HG02623 (cell line): ENCODE results near the gene DENND1A.
A peak's percentile ranks its signal among the peaks of the same experiment; 100 is the strongest.

Experiments used
- ATAC-seq: cut with Tn5 transposase; IDR thresholded peaks from one replicate; pipeline ENCODE4 v1.9.1; 2021; ENCODE audit warnings: moderate library complexity; ENCODE audit not compliant: unreplicated experiment

Gene DENND1A

DNA sequence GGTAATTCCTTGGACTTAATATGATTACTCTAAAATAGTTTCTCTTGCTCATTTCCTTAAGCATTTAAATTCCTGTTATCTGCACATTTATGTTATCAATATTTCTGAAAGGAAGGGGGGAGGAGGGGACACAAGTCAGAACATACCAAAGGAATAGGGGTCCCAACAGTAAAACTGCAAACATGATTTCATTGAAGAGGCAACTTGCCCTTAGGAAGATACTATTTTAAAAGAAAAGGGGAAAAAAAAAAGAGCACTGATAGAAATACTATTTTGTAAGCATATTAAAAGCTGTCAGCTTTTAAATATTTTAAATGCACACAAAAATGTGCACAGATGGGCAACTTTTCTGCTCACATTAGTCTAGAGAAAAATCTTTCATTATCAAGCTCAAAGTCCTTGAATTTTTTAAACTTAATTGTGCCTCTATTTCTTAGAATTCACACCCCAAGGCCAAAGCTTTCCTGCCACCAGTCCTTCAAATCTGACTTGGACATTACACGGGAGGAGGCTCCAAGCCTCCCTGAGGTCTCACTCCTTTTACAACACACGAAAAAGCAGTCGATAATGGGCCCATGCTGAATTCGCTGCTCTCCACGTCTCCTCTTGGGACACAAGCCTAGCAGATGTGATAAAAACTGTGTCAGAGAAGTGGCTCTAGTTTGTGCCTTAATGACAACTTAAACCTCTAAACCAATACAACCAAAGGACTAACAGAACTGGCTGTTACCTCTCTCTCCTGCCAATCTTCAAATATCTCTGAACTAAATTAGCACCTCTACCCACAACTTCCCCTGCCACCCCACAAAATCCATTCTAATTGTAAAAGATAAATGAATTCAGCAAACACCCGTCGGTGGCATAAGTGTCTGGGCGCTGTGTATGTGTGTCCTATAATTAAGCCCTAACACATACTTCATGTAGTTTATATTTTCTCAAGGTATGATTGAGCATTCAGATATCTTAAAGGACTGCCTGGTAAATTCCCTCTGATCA, 154.3 kb downstream of the DENND1A start:
- no peak for ATAC-seq

DNA sequence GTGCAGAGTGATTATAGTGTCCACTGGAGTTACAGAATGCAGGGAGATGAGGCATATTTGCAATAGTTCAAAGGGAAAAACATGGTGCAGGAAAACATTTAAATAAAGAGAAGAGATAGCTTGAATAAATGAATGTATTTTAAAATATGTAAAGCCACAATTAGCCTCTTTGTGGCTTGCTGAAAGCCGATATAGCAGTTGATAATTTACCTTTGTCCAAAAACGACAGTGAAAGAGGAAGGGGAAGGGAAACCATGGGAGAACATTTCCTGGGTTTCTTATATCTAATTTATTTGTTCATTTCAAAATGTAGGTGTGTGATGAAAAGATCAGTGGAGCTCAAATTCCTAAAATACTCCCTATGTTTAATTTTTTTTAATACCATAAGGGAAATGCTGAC, 156.1 kb downstream of the DENND1A start:
- ATAC-seq: no peak

DNA sequence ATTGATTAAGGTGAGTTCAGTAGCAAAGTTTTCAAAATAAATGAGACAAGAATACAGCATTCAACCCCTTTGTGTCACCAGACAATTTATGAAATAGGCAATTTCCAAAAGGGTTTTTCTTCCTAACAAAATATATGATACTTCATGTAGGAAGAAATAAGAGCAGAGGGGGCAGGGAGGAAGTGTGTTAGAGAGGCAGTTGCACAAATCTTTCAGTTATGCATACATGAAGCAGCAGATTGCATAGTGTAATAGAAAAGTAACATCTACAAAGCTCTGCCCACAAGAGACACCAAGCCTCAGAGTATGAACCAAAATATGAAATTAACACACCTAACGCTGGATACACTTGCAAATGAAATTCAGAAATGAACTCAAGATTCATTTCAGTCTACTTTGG, 157.0 kb downstream of the DENND1A start:
- no peak for ATAC-seq

DNA sequence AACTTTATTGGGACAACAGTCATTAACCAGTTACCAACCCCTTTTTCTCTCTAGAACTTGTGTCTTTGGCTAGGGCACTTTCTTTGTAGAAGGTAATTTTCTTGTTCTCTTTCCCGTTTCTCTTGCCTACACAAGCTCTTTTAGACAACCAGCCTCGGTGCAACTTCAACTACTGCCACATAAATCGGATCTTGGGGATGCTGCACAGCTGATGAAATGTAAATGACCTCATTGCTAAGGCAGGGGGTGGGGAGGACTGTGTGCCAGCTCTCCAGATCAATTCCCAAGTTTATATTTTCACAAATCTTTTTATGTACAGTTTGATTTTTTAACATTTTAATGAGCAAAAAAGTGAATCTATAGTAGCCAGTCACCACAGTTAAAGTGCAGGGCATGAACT, 157.6 kb downstream of the DENND1A start:
- no peak for ATAC-seq

DNA sequence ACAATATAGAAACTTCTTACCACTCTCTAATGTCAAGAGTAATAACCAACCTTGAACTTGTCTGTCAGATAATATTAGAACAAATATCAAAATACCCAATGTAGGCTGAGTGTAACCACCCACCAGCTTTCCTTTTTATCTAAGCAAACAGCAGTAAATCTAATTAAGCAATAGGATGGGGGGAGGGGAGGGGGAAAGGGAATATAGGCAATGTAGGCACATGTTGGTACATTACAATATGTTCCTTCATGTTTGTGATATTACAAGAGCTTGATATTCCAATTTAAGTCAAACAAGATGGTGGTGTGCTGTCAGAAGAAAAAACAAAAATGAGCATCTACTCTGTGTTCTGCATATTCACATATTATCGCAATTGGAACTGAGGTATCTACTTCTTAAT, 158.2 kb downstream of the DENND1A start:
- ATAC-seq: no peak

DNA sequence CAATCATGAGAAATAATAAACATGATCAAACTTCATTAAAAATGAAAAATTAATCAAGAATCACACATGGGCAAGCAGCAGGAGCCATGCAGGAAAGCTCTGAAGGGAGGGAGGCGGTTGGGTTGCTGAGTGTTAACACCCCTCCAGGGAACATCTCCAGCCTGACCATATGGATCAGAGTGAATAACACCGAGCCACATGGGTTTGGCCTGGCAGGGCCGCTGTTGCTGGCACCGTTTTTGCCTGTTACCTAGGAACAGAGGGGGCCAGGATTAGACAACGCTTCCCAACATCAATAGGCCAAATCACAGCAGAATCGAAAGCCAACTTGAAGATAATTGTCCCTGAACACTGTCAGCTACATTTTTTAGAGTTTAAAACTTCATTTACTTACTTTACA, 160.2 kb downstream of the DENND1A start:
- no peak for ATAC-seq

DNA sequence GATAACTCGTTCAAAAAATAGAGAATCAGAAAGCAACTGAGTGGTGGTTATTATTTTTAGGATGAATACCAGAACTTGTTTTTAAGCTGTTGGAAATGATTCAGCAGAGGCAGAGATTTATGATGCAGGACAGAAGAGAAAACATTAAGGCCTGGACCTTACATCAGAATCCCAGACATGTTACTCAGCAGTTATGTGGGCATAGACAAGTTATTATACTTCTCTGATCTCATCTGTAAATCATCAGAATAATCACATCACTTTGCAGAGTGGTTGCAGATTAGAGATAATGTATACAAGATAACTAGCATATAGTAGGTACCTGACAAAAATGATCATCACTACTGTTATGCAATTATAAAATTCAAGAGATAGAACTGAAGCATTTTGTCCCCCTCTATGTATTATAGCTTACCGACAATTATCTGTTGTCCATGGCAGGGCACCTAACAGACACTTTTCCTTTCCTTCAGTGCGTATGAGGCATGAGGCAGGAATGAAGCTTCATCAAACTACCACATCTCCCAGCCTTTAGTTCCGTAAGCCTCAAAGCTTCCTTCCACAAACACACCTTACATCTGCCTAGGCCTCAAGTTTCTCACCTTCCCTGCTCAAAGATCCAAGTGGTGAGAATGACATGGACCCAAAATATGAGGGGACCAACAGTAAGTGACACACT, 165.9 kb downstream of the DENND1A start:
- no peak for ATAC-seq

DNA sequence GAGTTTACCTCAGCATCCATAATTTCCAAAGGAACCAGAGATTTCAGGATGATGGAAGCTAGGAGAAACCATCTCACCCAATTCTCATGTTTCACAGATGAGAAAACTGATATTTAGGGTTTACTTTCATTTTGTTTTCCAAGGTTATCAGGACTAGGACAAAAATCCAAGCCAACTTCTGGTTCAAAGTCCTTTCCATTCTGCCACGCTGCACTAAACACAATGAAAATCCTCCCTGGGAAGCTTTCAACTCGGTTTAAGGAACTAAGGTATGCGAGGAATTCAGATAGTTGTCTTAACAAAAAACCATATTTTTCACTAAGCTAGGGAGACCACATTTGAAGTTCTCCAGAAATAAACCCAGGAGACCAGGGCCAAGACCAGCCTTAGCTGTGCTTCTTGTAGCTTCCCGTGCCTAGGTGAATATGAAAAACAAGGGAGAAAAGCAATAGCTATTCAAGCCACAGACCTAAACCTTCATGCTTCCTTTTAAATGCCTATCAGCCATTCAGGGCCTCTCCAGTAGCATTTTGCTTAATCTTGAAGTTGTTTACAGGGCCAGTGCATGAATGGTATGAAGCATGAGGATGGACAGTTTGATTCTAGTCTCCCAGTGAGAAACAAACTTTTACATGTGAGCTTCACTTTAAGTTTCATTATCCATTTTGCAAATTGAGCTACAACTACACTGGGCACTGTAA, 167.9 kb downstream of the DENND1A start:
- ATAC-seq: no peak

DNA sequence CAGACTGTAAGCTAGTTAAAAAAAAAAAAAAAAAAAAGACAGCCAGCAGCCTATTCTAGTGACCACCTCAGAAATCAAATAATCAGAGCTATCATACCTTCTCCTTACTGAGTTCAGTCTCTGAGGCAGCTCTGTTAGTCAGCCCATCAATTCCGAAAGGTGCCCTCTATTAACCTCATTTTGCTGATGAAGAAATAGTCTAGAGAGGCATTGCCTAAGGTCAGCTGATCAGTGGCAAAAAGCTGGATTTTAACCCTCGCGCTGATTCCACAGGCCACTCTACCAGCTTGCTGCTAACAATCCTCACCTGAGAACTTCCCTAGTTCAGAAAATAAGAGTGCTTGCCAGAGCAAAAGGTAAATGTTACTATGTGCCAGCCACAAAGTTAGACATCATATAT, 172.0 kb downstream of the DENND1A start:
- no peak for ATAC-seq

DNA sequence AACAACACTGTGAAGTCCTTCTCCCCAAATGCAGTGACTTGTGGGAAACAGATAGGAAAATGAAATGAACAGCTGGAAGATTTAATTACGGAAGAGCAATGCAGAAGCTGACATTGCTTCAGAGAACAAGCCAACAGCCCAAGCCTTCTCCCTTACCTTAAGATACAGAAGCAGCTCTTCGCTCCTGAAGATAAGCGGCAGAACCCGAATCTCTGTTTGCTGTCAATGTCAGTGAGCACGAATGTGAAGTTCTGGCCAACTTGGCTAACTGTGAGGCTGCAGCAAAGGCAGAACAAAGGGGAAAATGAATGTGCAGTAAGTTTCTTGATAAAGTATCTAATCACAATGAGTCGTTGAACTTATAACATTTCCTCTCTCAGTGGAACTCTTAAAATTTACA, 172.4 kb downstream of the DENND1A start:
- no peak for ATAC-seq

DNA sequence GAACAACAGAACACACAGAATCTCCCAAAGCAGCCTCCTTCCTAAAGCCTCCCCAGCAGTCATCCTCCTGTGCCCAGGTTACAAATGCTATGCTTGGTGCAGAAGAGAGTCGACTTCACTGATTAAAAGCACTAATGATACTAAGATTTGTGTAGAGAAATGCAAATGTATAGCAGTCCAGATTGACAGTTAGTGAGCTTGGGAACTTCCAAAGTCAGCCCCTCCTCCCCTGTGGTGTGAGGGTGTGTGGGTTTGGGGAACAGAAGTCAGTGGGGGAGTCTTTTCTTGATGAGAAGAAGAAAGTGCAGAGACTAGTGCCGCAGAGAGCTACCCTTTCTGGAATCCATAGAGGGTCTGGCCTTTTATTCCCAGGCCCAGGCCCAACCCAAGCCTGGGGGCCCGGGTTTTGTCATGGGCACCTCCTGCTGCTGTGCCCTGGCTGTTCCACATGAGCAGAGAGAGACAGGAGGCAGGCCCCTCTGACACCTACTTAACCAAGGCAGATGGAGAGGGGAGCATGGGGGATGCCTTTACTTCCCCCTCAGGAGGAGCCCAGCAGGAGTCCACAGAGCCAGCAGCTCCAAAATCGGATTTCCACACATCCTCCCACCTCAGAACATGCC, 173.3 kb downstream of the DENND1A start:
- no peak for ATAC-seq

DNA sequence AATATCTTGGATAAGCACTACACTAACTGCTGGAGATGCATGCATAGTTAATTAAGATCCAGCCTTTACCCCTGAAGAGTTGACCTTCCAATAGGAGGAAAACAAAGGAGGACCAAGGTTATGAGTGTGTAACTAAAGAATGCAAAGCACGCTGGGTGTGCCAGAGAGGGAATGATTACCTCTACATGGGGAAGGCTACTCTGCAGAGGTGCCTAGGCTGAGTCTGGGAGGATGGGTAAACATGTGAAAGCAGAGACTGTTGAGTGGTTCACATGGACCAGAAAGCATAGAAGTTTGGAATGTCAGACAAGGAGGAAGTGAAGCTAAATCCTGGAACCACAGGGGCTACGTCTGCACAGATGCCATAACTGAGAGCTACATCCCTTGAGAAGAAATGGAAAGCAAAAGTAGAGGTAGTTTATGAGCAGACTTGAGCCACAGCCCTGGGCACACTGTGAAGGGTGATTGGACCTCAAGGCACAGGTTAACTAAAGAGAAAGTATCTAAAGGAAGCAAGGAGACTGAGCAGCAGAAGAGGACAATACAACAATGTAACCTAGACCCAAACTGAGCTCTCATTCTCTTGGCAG, 176.2 kb downstream of the DENND1A start:
- no peak for ATAC-seq

DNA sequence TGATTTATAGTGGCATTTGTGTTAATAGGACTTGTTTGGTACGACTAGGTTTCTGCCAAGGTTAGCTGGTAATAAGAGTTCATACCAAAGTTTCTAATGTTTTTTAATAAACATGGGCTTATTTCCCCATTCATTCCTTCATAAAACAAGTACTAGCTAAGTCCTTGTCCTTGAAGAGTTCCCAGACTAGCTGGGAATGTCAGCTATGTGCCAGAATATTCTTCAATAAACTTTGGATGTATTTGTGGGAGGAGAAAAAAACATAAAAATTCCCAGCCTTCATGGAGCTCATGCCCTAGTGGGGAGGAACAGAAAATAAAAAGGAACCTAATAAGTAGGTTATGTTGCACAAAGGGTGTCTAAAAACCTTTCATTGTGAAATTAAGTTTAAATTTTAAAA, 176.9 kb downstream of the DENND1A start:
- ATAC-seq: no peak

DNA sequence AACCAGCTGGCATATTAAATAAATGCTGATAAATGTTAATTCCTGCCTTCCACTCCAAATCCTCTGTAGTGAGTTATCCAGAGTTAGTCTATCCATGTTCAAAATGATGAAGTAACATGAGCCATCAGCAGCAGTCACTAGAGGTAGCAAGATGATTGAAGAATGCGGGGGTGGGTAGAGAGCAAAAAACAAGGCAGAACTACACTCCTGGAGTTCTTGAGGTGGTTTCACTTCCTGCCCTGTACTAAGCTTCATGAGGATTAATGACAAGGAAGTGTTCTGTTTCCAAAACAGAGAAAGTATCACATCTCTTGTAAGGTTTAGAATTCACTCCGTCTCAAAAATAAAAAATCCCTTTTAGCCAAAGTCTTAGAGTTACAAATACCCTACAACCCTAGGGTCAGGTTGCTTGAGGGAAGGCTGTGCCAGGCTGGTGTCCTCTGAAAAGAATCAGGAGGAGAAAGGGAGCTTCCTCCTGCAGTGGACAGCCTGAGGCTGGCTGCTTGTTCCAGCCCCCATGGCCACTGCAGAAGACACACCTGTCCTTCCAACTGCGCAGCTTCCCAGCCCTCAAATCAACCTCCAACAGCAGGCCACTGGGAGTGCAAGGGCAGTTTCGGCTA, 180.2 kb downstream of the DENND1A start:
- peak; percentile 76 for ATAC-seq

DNA sequence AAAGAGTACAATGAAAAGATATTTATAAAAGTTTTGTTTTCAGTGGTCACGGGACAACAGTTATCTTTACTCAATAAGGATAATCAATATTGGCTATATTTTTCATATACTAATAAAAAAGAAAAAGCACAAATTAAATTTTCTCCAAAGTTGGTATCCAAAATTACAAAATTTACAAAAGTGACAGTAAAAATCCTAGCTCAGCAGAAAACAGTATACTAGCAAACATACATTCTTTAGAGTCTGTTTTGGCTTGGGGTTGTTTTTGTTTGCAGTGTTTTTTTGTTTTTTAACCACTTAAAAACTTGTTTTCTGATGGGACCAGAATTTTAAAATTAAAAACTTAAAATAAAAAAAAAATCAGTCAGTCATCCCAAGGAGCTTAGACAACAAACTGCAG, 183.2 kb downstream of the DENND1A start:
- no peak for ATAC-seq

DNA sequence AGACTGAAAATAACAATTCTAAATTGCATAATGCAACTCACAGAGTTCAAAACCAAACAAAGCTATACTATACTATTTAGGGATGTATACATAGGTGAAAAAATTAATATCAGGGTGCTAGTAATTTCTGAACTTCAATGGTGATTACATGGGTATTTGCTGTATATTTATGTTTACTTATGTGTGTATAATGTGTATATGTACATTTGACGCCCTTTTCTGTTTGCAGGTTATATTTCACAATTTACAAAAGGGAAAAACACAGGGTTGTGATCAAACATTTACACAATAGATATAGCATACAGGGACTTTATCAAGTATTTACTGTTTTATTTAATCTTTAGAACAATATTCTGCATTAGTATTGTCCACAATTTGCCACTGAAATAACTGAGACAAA, 184.0 kb downstream of the DENND1A start:
- ATAC-seq: no peak

DNA sequence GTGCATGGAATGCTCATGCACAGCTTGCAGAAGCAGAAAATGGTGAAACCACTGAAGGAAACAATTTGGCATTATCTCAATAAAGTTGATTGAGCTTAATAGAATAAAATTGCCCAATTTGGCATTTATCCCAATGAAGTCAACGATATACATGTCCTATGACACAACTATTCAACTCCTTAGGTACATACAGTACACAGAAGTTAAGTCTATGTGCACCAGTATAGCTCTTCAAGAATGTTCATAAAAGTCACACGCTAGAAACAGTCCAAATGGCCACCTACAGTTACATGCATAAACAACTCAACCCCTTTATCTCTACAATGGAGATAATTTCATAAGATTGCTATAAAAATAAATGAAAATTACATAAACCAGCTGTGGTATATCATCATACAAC, 184.5 kb downstream of the DENND1A start:
- no peak for ATAC-seq

DNA sequence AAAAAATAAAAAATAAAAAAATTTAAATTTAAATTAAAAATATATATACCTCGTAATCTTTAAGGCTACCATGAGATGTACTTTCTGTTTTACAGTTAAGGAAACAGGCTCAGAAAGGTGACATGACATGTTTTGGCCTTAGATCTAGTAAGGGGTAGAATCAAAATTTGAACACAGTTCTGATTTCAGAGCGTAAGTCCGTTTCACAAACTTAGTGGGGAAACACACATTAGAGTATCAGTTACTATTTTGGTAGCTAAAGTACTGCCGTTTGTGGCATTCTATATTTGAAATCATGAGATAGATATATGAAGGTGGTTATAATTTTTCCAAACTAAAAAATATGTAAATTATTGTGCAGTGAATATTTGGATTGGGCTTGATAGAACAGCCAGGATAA, 186.2 kb downstream of the DENND1A start:
- ATAC-seq: no peak

DNA sequence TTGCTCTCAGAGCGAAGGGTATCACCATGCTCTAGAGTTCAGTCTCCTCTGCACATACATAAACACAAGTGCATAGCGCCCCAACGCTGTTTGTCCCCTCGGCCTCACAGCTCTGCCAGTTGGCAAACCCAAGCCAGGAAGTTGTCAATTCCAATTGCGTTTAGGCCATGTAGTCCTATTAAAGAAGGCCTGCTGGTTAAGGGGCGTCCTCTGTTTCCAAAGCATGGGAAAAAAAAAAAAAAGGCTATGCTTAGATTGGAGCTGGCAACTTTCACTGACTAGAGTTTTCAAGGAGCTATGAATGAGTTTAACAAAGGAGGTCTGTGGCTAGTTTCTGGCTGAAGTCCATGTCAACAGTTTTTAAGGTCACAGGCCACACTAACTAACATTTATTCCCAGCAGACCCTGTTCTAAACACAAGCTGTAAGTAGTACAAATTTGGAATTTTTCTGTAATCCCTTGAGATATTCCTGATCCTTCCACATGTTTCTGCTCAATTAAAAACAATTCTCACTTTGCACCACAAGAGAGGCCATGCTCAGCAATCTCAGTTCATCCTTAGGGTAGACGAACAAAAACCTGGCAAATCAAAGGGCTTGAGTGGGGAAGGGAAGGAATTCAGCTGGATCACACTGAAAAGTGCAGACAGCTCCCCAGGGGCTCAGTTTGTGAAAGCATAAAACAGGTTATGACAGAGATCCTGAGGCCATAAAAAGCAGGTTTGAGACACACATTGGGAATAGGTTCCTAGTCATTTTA, 187.7 kb downstream of the DENND1A start:
- ATAC-seq: no peak

DNA sequence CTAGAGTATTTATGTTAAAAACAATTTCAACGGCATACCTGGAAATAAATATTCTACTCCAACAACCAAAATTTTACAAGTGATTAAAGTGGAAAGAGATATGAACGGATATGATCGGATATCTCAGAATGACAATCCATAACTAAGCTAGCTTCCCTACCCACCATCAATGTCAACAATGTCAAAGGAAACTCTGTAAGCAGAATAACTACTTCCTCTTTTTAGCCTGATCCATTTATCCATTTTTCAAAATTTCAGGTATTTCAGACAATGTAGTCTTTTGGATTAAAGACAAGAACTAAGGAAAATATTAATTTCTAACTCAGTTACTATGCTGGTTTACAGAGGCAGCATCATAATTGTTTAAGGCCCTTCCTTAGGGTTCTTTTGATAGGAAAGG, 188.7 kb downstream of the DENND1A start:
- ATAC-seq: no peak
